Memory B cell (primary cell): Measurements from ENCODE around the gene OPCML.
A peak's percentile ranks its signal among the peaks of the same experiment; 100 is the strongest.

ENCODE experiments used
- ATAC-seq: fragments of 150-1000 bp; cut with Tn5 transposase; 2 replicates; pipeline ENCODE4 v1.10.0; 2021; ENCODE audit warnings: low read depth, mild to moderate bottlenecking, moderate library complexity
- DNase-seq, 2 donors: peaks; one replicate each; pipeline ENCODE4 v3.0.0; 2022; ENCODE audit warnings: low spot score in 2 of 2
- H3K27ac Mint-ChIP-seq: one replicate; pipeline ENCODE4 v1.8.0; 2022; ENCODE audit warnings: mild to moderate bottlenecking, moderate library complexity, mixed read lengths
- H3K27me3 Mint-ChIP-seq: one replicate; pipeline ENCODE4 v1.8.0; 2022; ENCODE audit warnings: mixed read lengths
- H3K36me3 Mint-ChIP-seq: one replicate; pipeline ENCODE4 v1.8.0; 2022; ENCODE audit warnings: mild to moderate bottlenecking, mixed read lengths
- H3K4me1 Mint-ChIP-seq: one replicate; pipeline ENCODE4 v1.8.0; 2022; ENCODE audit warnings: mixed read lengths
- H3K4me3 Mint-ChIP-seq: one replicate; pipeline ENCODE4 v1.8.0; 2022; ENCODE audit warnings: mild to moderate bottlenecking, moderate library complexity, mixed read lengths
- H3K9me3 Mint-ChIP-seq: one replicate; pipeline ENCODE4 v1.8.0; 2022; ENCODE audit warnings: mixed read lengths

Gene OPCML

GRCh38 chr11:133107136-133107535 lies 425.2 kb downstream of the OPCML start:
- peaks cover 4% of the 10 kb centered on the region for H3K9me3 Mint-ChIP-seq
- no peak for DNase-seq
- H3K36me3 Mint-ChIP-seq: no peaks in the 10 kb centered on the region
- H3K27me3 Mint-ChIP-seq: no peaks in the 10 kb centered on the region
- ATAC-seq: no peak
- H3K27ac Mint-ChIP-seq: no peak overlapping the region
- no peak overlapping the region for H3K4me3 Mint-ChIP-seq
- H3K4me1 Mint-ChIP-seq: no peaks in the 10 kb centered on the region

GRCh38 chr11:133106417-133106816 lies 425.9 kb downstream of the OPCML start:
- no peak for ATAC-seq
- H3K27me3 Mint-ChIP-seq: no peaks in the 10 kb centered on the region
- no peaks in the 10 kb centered on the region for H3K4me1 Mint-ChIP-seq
- H3K27ac Mint-ChIP-seq: no peak overlapping the region
- H3K9me3 Mint-ChIP-seq: peaks cover 9% of the 10 kb centered on the region
- no peak for DNase-seq
- no peak overlapping the region for H3K4me3 Mint-ChIP-seq
- no peaks in the 10 kb centered on the region for H3K36me3 Mint-ChIP-seq

GRCh38 chr11:133104009-133104744 lies 428.1 kb downstream of the OPCML start:
- no peaks in the 10 kb centered on the region for H3K4me1 Mint-ChIP-seq
- peaks cover 9% of the 10 kb centered on the region for H3K9me3 Mint-ChIP-seq
- no peaks in the 10 kb centered on the region for H3K27me3 Mint-ChIP-seq
- no peak overlapping the region for H3K4me3 Mint-ChIP-seq
- H3K36me3 Mint-ChIP-seq: no peaks in the 10 kb centered on the region
- no peak for ATAC-seq
- no peak for DNase-seq
- H3K27ac Mint-ChIP-seq: no peak overlapping the region

GRCh38 chr11:133096981-133097380 lies 435.3 kb downstream of the OPCML start:
- Mint-ChIP-seq H3K27me3 (no peaks in the 10 kb centered on the region), H3K4me3 (no peak overlapping the region), H3K36me3 (no peaks in the 10 kb centered on the region), H3K9me3 (peaks cover 16% of the 10 kb centered on the region), H3K27ac (no peak overlapping the region), H3K4me1 (no peaks in the 10 kb centered on the region)
- no peak for ATAC-seq
- DNase-seq: no peak

- Mint-ChIP-seq H3K9me3 (no peaks in the 10 kb centered on the region), H3K36me3 (no peaks in the 10 kb centered on the region), H3K4me1 (no peaks in the 10 kb centered on the region), H3K27me3 (peaks cover 11% of the 10 kb centered on the region), H3K4me3 (no peak overlapping the region), H3K27ac (no peak overlapping the region)
- ATAC-seq: no peak
- DNase-seq: no peak
Observed at GRCh38 chr11:133086518-133086917, 445.8 kb downstream of the OPCML start.

GRCh38 chr11:133082841-133083488 lies 449.3 kb downstream of the OPCML start:
- H3K9me3 Mint-ChIP-seq: no peaks in the 10 kb centered on the region
- DNase-seq (no peak), ATAC-seq (peak; percentile 22)
- H3K4me3 Mint-ChIP-seq: no peak overlapping the region
- H3K27ac Mint-ChIP-seq: no peak overlapping the region
- H3K27me3 Mint-ChIP-seq: peaks cover 8% of the 10 kb centered on the region
- no peaks in the 10 kb centered on the region for H3K36me3 Mint-ChIP-seq
- no peaks in the 10 kb centered on the region for H3K4me1 Mint-ChIP-seq

GRCh38 chr11:133082453-133082781 lies 449.9 kb downstream of the OPCML start:
- H3K27me3 Mint-ChIP-seq: peaks cover 8% of the 10 kb centered on the region
- H3K36me3 Mint-ChIP-seq: no peaks in the 10 kb centered on the region
- no peaks in the 10 kb centered on the region for H3K9me3 Mint-ChIP-seq
- H3K4me1 Mint-ChIP-seq: no peaks in the 10 kb centered on the region
- H3K4me3 Mint-ChIP-seq: no peak overlapping the region
- ATAC-seq (no peak), DNase-seq (no peak)
- no peak overlapping the region for H3K27ac Mint-ChIP-seq

GRCh38 chr11:133081730-133082452 lies 450.4 kb downstream of the OPCML start:
- ATAC-seq: no peak
- Mint-ChIP-seq H3K9me3 (no peaks in the 10 kb centered on the region), H3K27me3 (peaks cover 8% of the 10 kb centered on the region), H3K27ac (no peak overlapping the region), H3K4me1 (no peaks in the 10 kb centered on the region), H3K36me3 (no peaks in the 10 kb centered on the region), H3K4me3 (no peak overlapping the region)
- DNase-seq: no peak

- H3K4me3 Mint-ChIP-seq: no peak overlapping the region
- no peaks in the 10 kb centered on the region for H3K4me1 Mint-ChIP-seq
- DNase-seq: no peak
- no peaks in the 10 kb centered on the region for H3K9me3 Mint-ChIP-seq
- no peak overlapping the region for H3K27ac Mint-ChIP-seq
- peaks cover 8% of the 10 kb centered on the region for H3K27me3 Mint-ChIP-seq
- H3K36me3 Mint-ChIP-seq: no peaks in the 10 kb centered on the region
- ATAC-seq: no peak
Observed at GRCh38 chr11:133081020-133081419, 451.3 kb downstream of the OPCML start.

- no peak overlapping the region for H3K27ac Mint-ChIP-seq
- no peaks in the 10 kb centered on the region for H3K36me3 Mint-ChIP-seq
- H3K27me3 Mint-ChIP-seq: peaks cover 3% of the 10 kb centered on the region
- no peak for ATAC-seq
- H3K4me3 Mint-ChIP-seq: no peak overlapping the region
- no peak for DNase-seq
- no peaks in the 10 kb centered on the region for H3K9me3 Mint-ChIP-seq
- no peaks in the 10 kb centered on the region for H3K4me1 Mint-ChIP-seq
Observed at GRCh38 chr11:133078591-133079404, 453.5 kb downstream of the OPCML start.

GRCh38 chr11:133078012-133078411 lies 454.3 kb downstream of the OPCML start:
- H3K9me3 Mint-ChIP-seq: no peaks in the 10 kb centered on the region
- H3K36me3 Mint-ChIP-seq: no peaks in the 10 kb centered on the region
- ATAC-seq: no peak
- H3K4me1 Mint-ChIP-seq: no peaks in the 10 kb centered on the region
- H3K27ac Mint-ChIP-seq: no peak overlapping the region
- H3K4me3 Mint-ChIP-seq: no peak overlapping the region
- DNase-seq: no peak
- H3K27me3 Mint-ChIP-seq: peaks cover 3% of the 10 kb centered on the region

- H3K36me3 Mint-ChIP-seq: no peaks in the 10 kb centered on the region
- DNase-seq (no peak), ATAC-seq (no peak)
- no peak overlapping the region for H3K4me3 Mint-ChIP-seq
- no peak overlapping the region for H3K27ac Mint-ChIP-seq
- peaks cover 1% of the 10 kb centered on the region for H3K27me3 Mint-ChIP-seq
- no peaks in the 10 kb centered on the region for H3K4me1 Mint-ChIP-seq
- H3K9me3 Mint-ChIP-seq: no peaks in the 10 kb centered on the region
Observed at GRCh38 chr11:133075351-133075750, 456.9 kb downstream of the OPCML start.

GRCh38 chr11:133072858-133073582 lies 459.3 kb downstream of the OPCML start:
- DNase-seq: no peak
- ATAC-seq: no peak
- no peaks in the 10 kb centered on the region for H3K27me3 Mint-ChIP-seq
- H3K4me1 Mint-ChIP-seq: no peaks in the 10 kb centered on the region
- H3K9me3 Mint-ChIP-seq: no peaks in the 10 kb centered on the region
- H3K36me3 Mint-ChIP-seq: no peaks in the 10 kb centered on the region
- H3K27ac Mint-ChIP-seq: no peak overlapping the region
- no peak overlapping the region for H3K4me3 Mint-ChIP-seq
